GM20000 (cell line): ENCODE data around the gene NHS.

Experiments
- DNase-seq: peaks from one replicate; pipeline ENCODE4 v3.0.0; 2012; ENCODE audit warnings: low spot score
- TF ChIP-seq, protein P1 (sequence below): IDR thresholded peaks from 2 replicates; pipeline ENCODE4 v1.5.1; 2012; ENCODE audit warnings: mild to moderate bottlenecking, control low read depth; ENCODE audit errors: extremely low read depth, missing control alignments

The NHS gene

DNA sequence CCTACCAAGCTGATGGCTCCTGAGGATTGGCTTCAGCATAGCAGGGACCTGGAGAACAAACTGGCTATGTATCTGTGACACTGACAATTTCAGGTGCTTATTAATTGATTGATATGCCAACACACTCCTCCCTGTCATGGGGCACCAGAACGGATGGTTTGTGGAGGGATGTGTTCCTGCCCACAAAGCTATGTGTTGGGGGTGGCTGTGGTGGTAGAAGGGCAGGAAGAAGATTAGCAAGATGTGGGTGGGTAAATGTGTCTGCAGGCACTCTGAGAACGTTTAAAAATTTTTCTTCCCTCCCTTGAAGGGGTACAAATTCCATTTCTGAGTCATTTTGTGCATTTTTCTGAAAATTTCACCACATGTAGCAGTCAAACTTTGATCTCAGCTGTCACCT lies 307.3 kb downstream of the NHS start:
- TF ChIP-seq, protein P1, sequence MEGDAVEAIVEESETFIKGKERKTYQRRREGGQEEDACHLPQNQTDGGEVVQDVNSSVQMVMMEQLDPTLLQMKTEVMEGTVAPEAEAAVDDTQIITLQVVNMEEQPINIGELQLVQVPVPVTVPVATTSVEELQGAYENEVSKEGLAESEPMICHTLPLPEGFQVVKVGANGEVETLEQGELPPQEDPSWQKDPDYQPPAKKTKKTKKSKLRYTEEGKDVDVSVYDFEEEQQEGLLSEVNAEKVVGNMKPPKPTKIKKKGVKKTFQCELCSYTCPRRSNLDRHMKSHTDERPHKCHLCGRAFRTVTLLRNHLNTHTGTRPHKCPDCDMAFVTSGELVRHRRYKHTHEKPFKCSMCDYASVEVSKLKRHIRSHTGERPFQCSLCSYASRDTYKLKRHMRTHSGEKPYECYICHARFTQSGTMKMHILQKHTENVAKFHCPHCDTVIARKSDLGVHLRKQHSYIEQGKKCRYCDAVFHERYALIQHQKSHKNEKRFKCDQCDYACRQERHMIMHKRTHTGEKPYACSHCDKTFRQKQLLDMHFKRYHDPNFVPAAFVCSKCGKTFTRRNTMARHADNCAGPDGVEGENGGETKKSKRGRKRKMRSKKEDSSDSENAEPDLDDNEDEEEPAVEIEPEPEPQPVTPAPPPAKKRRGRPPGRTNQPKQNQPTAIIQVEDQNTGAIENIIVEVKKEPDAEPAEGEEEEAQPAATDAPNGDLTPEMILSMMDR, result no peak

GRCh38 chrX:17685026-17685425 lies 310.0 kb downstream of the NHS start:
- no peak for DNase-seq
- TF ChIP-seq, protein P1, result no peak

More for the DNA sequence above, 307.3 kb downstream of the NHS start:
- DNase-seq, result no peak

DNA sequence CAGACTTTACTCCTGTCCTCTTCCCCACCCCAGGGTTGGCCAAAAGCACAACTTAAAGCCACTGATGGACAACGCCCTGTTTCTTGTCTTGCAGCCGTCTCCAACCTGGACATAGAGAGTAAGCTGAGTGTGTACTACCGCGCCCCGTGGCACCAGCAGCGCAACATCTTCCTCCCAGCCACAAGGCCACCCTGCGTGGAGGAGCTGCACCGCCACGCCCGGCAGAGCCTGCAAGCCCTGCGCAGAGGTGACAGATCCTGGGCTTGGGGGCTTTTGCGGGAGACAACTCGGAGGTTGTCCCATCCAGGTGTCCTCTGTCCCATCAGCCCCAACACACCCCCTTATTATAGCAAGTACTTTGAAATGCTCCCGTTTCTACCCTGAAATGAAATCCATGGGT lies 312.6 kb downstream of the NHS start:
- TF ChIP-seq, protein P1, result no peak
- no peak for DNase-seq

DNA sequence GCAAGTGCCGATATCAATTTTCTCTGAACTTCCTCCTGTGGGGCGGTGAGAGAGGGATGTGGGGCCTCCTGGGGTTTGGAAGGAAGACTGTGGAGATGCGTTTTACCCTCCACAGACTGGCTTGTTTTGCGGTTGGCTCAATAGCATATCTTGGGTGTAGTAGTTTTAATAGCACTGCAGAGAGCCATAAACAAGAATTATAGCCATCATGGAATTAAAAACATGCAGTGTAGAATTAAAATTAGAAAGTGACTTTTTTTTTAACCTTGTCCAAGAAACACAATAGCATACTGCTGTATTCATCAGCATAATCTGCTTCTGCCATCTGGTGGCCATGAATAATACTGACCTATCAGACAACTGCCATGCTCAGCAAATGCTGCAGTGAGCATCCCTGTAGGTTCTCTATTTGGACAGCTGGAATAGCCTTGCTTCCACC lies 315.0 kb downstream of the NHS start:
- TF ChIP-seq, protein P1, result no peak
- DNase-seq, result peak; percentile 29

DNA sequence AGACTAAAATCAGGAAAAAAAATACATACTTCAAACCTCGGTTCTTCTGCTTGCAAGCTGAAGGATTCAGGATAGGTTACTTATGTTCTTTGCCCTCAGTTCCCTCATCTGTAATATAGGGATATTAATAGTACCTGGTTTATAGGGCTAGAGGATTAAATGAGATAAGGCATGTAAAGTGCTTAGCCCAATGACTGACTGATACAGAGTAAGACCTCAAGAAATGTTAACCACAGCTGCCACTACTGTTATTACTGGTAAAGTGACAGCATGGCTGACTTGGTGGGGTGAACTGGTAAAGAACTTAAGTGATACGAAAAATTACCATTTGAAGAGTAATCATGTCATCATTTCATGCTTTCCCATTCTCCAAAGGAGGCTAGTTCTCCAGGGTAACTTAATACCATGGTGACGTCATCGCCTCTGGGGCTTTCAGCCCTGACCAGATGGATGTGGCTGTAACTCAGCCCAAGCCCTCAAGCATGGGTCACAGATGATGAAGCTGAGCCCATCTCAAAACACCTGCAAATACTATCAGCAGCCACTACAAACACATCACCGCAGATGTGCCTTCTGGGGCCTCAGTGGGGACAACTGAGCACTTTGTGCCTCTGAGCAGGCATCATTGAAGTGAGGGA lies 317.8 kb downstream of the NHS start:
- TF ChIP-seq, protein P1, result no peak
- no peak for DNase-seq

DNA sequence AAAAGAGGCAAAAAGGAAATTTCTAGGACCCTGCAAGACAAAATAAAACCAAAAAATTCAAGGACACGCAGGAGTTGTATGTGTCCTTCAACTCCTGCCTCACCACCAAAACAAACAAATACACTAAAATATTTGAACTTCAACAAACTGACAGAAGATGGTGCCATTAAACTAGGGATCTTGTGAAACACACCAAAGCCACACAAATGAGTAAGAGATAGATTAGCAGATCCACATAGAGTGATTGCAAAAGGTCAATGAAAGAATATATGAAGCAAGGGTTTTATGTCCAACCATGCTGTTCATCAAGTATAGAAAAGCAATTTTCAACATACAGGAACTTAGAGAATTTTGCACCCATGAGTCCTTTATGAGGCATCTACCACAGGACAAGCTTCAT lies 322.2 kb downstream of the NHS start:
- TF ChIP-seq, protein P1, result no peak
- DNase-seq, result no peak

GRCh38 chrX:17700976-17701375 lies 326.0 kb downstream of the NHS start:
- TF ChIP-seq, protein P1, result no peak
- no peak for DNase-seq
